K562 (cell line): ENCODE data around the gene CCN2. TPM values are rescaled to one million over a fixed set of nuclear protein-coding genes. Genes with fewer than 3 reads are reported as not detected.

Experiments used
- ATAC-seq: fragments of 200-7000 bp; cut with Tn5 transposase; 3 replicates; pipeline ENCODE4 v1.9.1; 2020; ENCODE audit warnings: moderate library complexity
- BruUV-seq: library from RNA; stranded (reverse); fragments of 400-500 nt; replicated peaks from 2 replicates; lab custom pipeline; 2021; lab: Mats Ljungman, UMichigan
- CTCF ChIA-PET: fragments of 300-600 bp; formaldehyde crosslinking; extraction: SDS; loops from one replicate; lab custom pipeline; 2021; ENCODE audit warnings: low intra/inter-chr PET ratio; lab: Yijun Ruan, JAX
- POLR2A ChIA-PET: fragments of 300-600, 350-650 bp; sonication (Branson Sonifier 250); formaldehyde crosslinking; extraction: SDS; loops from one replicate; lab custom pipeline; 2021; ENCODE audit warnings: antibody characterized with exemption, inconsistent platforms; lab: Yijun Ruan, JAX
- DNase-seq, 4 experiments: peaks; one replicate each; pipeline versions ENCODE4 v3.0.0 to v3.0.0-alpha.2; 2011 to 2018; ENCODE audit warnings: low spot score in 3 of 4, mixed read lengths in 3 of 4; ENCODE audit errors: extremely low read depth in 1 of 4
- FAIRE-seq: peaks from 2 replicates; lab custom pipeline; 2011; peaks lifted over from hg19 to GRCh38; lab: Jason Lieb, UNC
- H2AFZ ChIP-seq: 2 replicates; pipeline ENCODE4 v1.6.0; 2011; ENCODE audit warnings: low read depth, low read length, control low read depth, inconsistent platforms
- H3K27ac ChIP-seq: fragments of 200-600 bp; 3 replicates; pipeline ENCODE4 v1.8.0; 2011; ENCODE audit warnings: low read depth, mild to moderate bottlenecking, control low read depth, inconsistent platforms, low read length, moderate library complexity, mixed read lengths; ENCODE audit errors: extremely low read depth
- H3K27me3 ChIP-seq, 2 experiments: fragments of 300-600 bp in 1 of 2; 2 replicates in 1 of 2; 3 replicates in 1 of 2; pipeline versions ENCODE4 v1.6.0 to v1.8.0; 2011; ENCODE audit warnings: inconsistent platforms in 2 of 2, low read length in 2 of 2, mild to moderate bottlenecking in 1 of 2, mixed read lengths in 1 of 2, moderate library complexity in 1 of 2; ENCODE audit not compliant: control insufficient read depth in 2 of 2, insufficient read depth in 2 of 2
- H3K36me3 ChIP-seq: fragments of 300-600 bp; 3 replicates; pipeline ENCODE4 v1.8.0; 2011; ENCODE audit warnings: mild to moderate bottlenecking, low read length, inconsistent platforms; ENCODE audit not compliant: control insufficient read depth, insufficient read depth
- H3K4me1 ChIP-seq, 2 experiments: fragments of 200-600 bp in 1 of 2; replicated peaks in 1 of 2; 2 replicates in 1 of 2; 3 replicates in 1 of 2; pipeline versions ENCODE4 v1.5.1 to v1.8.0; 2011; ENCODE audit warnings: inconsistent platforms in 2 of 2, low read length in 2 of 2, mild to moderate bottlenecking in 1 of 2, mixed read lengths in 1 of 2, moderate library complexity in 1 of 2; ENCODE audit not compliant: control insufficient read depth in 2 of 2, insufficient read depth in 2 of 2
- H3K4me2 ChIP-seq: 2 replicates; pipeline ENCODE4 v1.6.1; 2011; ENCODE audit warnings: low read length, control low read depth, inconsistent platforms, mixed read lengths; ENCODE audit not compliant: insufficient read depth
- H3K4me3 ChIP-seq: fragments of 200-600 bp; sonication (generic), shearing (Covaris generic); 2 replicates; pipeline ENCODE4 v1.5.1; 2016; ENCODE audit warnings: control low read depth, inconsistent platforms
- H3K79me2 ChIP-seq: fragments of 200-600 bp; 3 replicates; pipeline ENCODE4 v1.8.0; 2011; ENCODE audit warnings: low read length, inconsistent platforms; ENCODE audit not compliant: control insufficient read depth, insufficient read depth
- H3K9ac ChIP-seq, 2 experiments: 2 replicates each; pipeline versions ENCODE4 v1.6.0 to v1.6.1; 2011; ENCODE audit warnings: low read depth in 2 of 2, low read length in 2 of 2, control low read depth in 1 of 2, inconsistent platforms in 1 of 2, mild to moderate bottlenecking in 1 of 2, mixed read lengths in 1 of 2; ENCODE audit not compliant: insufficient read depth in 1 of 2
- H3K9me1 ChIP-seq: one replicate; pipeline ENCODE4 v1.6.0; 2011; ENCODE audit warnings: inconsistent platforms, mild to moderate bottlenecking, low read length, moderate library complexity; ENCODE audit not compliant: control insufficient read depth, insufficient read depth
- H3K9me3 ChIP-seq: replicated peaks from 2 replicates; pipeline ENCODE4 v1.5.1; 2011; ENCODE audit warnings: low read depth, low read length, inconsistent platforms; ENCODE audit not compliant: control insufficient read depth, insufficient read depth
- H4K20me1 ChIP-seq: replicated peaks from 2 replicates; pipeline ENCODE4 v1.6.1; 2011; ENCODE audit warnings: low read length, inconsistent platforms, mixed read lengths; ENCODE audit not compliant: control insufficient read depth, insufficient read depth
- FOXA1 ChIP-seq: fragments of 450-650 bp; IDR thresholded peaks from 2 replicates; pipeline ENCODE4 v1.6.1; 2016; ENCODE audit warnings: mild to moderate bottlenecking, borderline replicate concordance
- MCM7 ChIP-seq, 2 experiments: fragments of 450-650 bp; IDR thresholded peaks; 2 replicates each; pipeline ENCODE4 v1.6.1; 2016 to 2018
- SIX5 ChIP-seq, 2 experiments: IDR thresholded peaks; 2 replicates each; pipeline ENCODE4 v1.6.1; 2011; ENCODE audit warnings: low read length in 2 of 2, borderline replicate concordance in 1 of 2, low read depth in 1 of 2, mild to moderate bottlenecking in 1 of 2, moderate library complexity in 1 of 2; ENCODE audit not compliant: insufficient read depth in 1 of 2
- SMAD3 ChIP-seq: fragments of 450-650 bp; formaldehyde crosslinking; conservative IDR thresholded peaks from 2 replicates; pipeline ENCODE4 v1.4.0; 2020; ENCODE audit warnings: mild to moderate bottlenecking
- TAF15 ChIP-seq: fragments of 200-400 bp; formaldehyde crosslinking; IDR thresholded peaks from 2 replicates; pipeline ENCODE4 v1.6.1; 2017; ENCODE audit warnings: mild to moderate bottlenecking, low read depth, low read length, moderate library complexity
- ZNF780A ChIP-seq: fragments of 250-450 bp; sonication (Bioruptor Pico); IDR thresholded peaks from 2 replicates; pipeline ENCODE4 v1.5.0; 2021; ENCODE audit warnings: mild to moderate bottlenecking
- WGBS: fragments of 100-300 bp; shearing (Covaris generic); methylation state at CpG from one replicate; pipeline ENCODE4 v1.1.6; 2016; ENCODE audit warnings: low coverage, mixed read lengths; ENCODE audit not compliant: insufficient coverage; ENCODE audit errors: missing lambda C conversion rate; 5-methylcytosine and 5-hydroxymethylcytosine counted together
- in situ Hi-C: fragments of 300-500 bp; cut with MboI; formaldehyde crosslinking; loops from 4 replicates; pipeline ENCODE4 v1.15.0; 2018; ENCODE audit warnings: inconsistent platforms, mixed read lengths
- intact Hi-C: fragments of 100-400 bp; cut with micrococcal nuclease; formaldehyde crosslinking; loops from 2 replicates; pipeline ENCODE4 v1.14.2; 2022
- polyA plus RNA-seq, 8 experiments: library from polyadenylated mRNA; depleted of rRNA in 4 of 8; stranded (reverse) in 5 of 8; unstranded in 3 of 8; fragments of >200 nt; fragmentation: Nextera tagmentation in 2 of 8; fragmentation: Illumina TruSeq in 1 of 8; extraction: Ambion mirVana in 2 of 8; extraction: Trizol in 1 of 8; gene quantifications; 2 replicates each; pipeline versions ENCODE4 v1.2.1 to v1.2.3, GENCODE V29; 2011 to 2014; ENCODE audit warnings: inconsistent platforms in 1 of 8, missing spikeins in 1 of 8
- total RNA-seq, 7 experiments: library from RNA; depleted of rRNA in 6 of 7; stranded (reverse); fragments of >200 nt in 6 of 7; fragmentation: Illumina TruSeq in 2 of 7; extraction: Trizol in 2 of 7; gene quantifications; 2 replicates each; pipeline versions ENCODE4 v1.2.1 to v1.2.3, GENCODE V29; 2011 to 2021; ENCODE audit warnings: low replicate concordance in 1 of 7
- TF ChIP-seq, protein P1 (sequence below), 3 experiments: IDR thresholded peaks in 2 of 3; conservative IDR thresholded peaks in 1 of 3; 2 replicates each; pipeline ENCODE4 v1.5.1; 2011 to 2012; ENCODE audit warnings: low read length in 3 of 3, mild to moderate bottlenecking in 3 of 3, control low read depth in 2 of 3, improper control_type of control experiment in 1 of 3, inconsistent platforms in 1 of 3, low read depth in 1 of 3, mixed read lengths in 1 of 3, moderate library complexity in 1 of 3; ENCODE audit not compliant: insufficient read depth in 2 of 3
- TF ChIP-seq, protein P2 (sequence below): fragments of 450-650 bp; IDR thresholded peaks from 2 replicates; pipeline ENCODE4 v1.6.1; 2016; ENCODE audit warnings: missing biosample characterization, missing genetic modification characterization
- TF ChIP-seq, protein P3 (sequence below): IDR thresholded peaks from 2 replicates; pipeline ENCODE4 v1.6.1; 2011; ENCODE audit warnings: borderline replicate concordance, low read depth, mild to moderate bottlenecking, moderate library complexity, low read length; ENCODE audit not compliant: insufficient read depth, poor library complexity, severe bottlenecking
- TF ChIP-seq, protein P4 (sequence below): fragments of 450-650 bp; formaldehyde crosslinking; IDR thresholded peaks from 2 replicates; pipeline ENCODE4 v1.4.0; 2022; ENCODE audit warnings: mild to moderate bottlenecking, moderate library complexity

Gene CCN2
- total and polyA plus RNA-seq, 9 of the 15 experiments (the other 6 are each of a cell fraction or from before 2014, with no cell fraction given): 0.40 TPM; not detected in 8

DNA sequence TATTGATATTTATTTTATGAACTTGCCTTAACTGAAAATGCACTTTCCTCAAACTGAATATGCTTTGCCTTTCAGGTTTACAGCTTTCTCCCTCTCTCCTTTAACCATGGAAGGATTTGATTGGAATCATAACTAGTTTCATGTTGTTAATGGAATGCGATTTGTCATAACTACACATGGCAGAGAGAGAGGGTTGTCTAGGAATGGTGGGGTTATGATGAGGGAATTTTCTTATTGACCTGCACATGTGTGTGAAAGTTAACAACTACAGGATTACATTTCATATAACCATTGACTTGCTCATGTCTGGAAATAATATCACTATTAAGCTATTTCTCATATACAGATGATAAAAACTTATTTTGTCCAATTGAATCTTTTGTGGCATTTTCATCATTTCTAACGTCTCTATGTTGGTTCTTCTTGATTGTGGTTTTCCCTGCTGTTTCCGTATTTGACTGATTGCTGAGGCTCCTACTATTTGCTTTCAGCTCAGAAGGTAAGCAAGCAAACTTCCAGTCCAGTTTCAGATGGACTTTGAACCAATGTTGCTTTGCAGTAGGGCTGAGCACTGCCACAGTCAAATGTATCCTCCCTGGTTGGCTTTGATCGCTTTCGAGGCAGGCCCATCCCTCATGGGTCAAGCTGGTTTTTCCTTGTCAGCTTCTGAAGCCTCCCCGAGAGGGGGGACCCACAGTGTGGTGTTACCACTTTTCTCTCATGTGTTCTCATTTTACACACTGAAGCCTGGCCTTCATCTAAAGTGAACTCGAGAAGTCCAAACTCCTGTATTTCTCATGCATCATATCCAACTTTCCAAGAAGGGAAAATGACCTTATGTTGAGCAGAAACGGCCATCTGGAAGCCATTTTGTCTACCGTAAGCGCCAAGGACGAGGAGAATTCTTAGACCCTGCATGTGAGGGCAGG is 7.6 kb upstream of the CCN2 start (continued):
- TF ChIP-seq, protein P1, sequence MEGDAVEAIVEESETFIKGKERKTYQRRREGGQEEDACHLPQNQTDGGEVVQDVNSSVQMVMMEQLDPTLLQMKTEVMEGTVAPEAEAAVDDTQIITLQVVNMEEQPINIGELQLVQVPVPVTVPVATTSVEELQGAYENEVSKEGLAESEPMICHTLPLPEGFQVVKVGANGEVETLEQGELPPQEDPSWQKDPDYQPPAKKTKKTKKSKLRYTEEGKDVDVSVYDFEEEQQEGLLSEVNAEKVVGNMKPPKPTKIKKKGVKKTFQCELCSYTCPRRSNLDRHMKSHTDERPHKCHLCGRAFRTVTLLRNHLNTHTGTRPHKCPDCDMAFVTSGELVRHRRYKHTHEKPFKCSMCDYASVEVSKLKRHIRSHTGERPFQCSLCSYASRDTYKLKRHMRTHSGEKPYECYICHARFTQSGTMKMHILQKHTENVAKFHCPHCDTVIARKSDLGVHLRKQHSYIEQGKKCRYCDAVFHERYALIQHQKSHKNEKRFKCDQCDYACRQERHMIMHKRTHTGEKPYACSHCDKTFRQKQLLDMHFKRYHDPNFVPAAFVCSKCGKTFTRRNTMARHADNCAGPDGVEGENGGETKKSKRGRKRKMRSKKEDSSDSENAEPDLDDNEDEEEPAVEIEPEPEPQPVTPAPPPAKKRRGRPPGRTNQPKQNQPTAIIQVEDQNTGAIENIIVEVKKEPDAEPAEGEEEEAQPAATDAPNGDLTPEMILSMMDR (IDR thresholded peaks at IDR 0.05 in 2 of 3, conservative IDR thresholded peaks at IDR 0.05 in 1 of 3; ENCODE audit: insufficient read depth in 2 of 3, low read depth in 1 of 3, low read length in 3 of 3): no peak
- no peak for TF ChIP-seq FOXA1

DNA sequence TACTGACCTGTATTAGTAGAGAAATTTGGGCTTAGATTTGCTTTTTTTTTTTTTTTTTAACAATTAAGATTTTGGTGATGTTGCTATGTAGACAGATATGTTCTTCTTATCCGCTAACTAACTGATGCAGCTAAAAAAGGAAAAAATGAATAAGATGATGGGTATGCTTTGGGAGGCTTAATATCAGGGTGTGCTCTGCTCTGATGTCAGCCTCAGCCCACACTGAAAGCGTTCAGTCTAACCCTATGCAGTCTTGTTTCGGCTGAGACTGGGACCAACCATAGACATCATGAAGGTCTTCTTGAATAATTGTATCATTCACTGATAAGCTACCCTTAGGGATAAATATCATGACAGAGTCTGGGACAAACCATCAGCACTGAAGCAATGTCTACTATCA is 6.9 kb upstream of the CCN2 start:
- Histone ChIP-seq H3K36me3 (no peaks in the 10 kb centered on the region), H3K4me2 (no peak overlapping the region), H3K9me3 (no peaks in the 10 kb centered on the region), H3K9me1 (no peaks in the 10 kb centered on the region), H2AFZ (no peak overlapping the region), H3K9ac (no peak overlapping the region), H3K27me3 (no peaks in the 10 kb centered on the region), H3K79me2 (no peaks in the 10 kb centered on the region), H3K27ac (no peak overlapping the region), H3K4me3 (no peak overlapping the region), H3K4me1 (no peaks in the 10 kb centered on the region), H4K20me1 (no peaks in the 10 kb centered on the region)
- ChIA-PET POLR2A (no interaction called here), CTCF (no interaction called here)
- ATAC-seq: no peak
- DNase-seq: no peak
- no TSS peak for BruUV-seq
- WGBS: 2% methylated on average over 3 of the region's 3 CpGs
- intact Hi-C loops: no loop called here
- no peak for TF ChIP-seq TAF15
- TF ChIP-seq SIX5 (IDR thresholded peaks at IDR 0.05; ENCODE audit: borderline replicate concordance in 1 of 2, insufficient read depth in 1 of 2, low read depth in 1 of 2, low read length in 2 of 2): no peak
- no peak for TF ChIP-seq ZNF780A (CRISPR knock-in tag)
- no peak for TF ChIP-seq SMAD3 (CRISPR knock-in tag)
- TF ChIP-seq, protein P2, sequence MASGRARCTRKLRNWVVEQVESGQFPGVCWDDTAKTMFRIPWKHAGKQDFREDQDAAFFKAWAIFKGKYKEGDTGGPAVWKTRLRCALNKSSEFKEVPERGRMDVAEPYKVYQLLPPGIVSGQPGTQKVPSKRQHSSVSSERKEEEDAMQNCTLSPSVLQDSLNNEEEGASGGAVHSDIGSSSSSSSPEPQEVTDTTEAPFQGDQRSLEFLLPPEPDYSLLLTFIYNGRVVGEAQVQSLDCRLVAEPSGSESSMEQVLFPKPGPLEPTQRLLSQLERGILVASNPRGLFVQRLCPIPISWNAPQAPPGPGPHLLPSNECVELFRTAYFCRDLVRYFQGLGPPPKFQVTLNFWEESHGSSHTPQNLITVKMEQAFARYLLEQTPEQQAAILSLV (tag): no peak
- TF ChIP-seq, protein P3, sequence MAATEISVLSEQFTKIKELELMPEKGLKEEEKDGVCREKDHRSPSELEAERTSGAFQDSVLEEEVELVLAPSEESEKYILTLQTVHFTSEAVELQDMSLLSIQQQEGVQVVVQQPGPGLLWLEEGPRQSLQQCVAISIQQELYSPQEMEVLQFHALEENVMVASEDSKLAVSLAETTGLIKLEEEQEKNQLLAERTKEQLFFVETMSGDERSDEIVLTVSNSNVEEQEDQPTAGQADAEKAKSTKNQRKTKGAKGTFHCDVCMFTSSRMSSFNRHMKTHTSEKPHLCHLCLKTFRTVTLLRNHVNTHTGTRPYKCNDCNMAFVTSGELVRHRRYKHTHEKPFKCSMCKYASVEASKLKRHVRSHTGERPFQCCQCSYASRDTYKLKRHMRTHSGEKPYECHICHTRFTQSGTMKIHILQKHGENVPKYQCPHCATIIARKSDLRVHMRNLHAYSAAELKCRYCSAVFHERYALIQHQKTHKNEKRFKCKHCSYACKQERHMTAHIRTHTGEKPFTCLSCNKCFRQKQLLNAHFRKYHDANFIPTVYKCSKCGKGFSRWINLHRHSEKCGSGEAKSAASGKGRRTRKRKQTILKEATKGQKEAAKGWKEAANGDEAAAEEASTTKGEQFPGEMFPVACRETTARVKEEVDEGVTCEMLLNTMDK: no peak
- no peak for TF ChIP-seq MCM7 (IDR thresholded peaks at IDR 0.05)
- TF ChIP-seq, protein P4, sequence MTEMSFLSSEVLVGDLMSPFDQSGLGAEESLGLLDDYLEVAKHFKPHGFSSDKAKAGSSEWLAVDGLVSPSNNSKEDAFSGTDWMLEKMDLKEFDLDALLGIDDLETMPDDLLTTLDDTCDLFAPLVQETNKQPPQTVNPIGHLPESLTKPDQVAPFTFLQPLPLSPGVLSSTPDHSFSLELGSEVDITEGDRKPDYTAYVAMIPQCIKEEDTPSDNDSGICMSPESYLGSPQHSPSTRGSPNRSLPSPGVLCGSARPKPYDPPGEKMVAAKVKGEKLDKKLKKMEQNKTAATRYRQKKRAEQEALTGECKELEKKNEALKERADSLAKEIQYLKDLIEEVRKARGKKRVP (CRISPR knock-in tag): no peak
- in situ Hi-C loops: no loop called here
- FAIRE-seq: no peak
